Adipocyte (in vitro differentiated cells): ENCODE data around the gene CORO2B.

Experiments
- DNase-seq: peaks from one replicate; pipeline ENCODE4 v3.0.0-alpha.2; 2015; ENCODE audit warnings: low read depth
- H3K27me3 ChIP-seq: replicated peaks from 2 replicates; pipeline ENCODE4 v1.7.0; 2013; ENCODE audit warnings: mild to moderate bottlenecking, low read length, moderate library complexity; ENCODE audit not compliant: control insufficient read depth, insufficient read depth
- H3K36me3 ChIP-seq: 2 replicates; pipeline ENCODE4 v1.7.0; 2013; ENCODE audit warnings: low read length, mild to moderate bottlenecking, moderate library complexity; ENCODE audit not compliant: control insufficient read depth, insufficient read depth, severe bottlenecking
- H3K4me1 ChIP-seq: 2 replicates; pipeline ENCODE4 v1.7.0; 2013; ENCODE audit warnings: mild to moderate bottlenecking, low read length, moderate library complexity; ENCODE audit not compliant: control insufficient read depth, insufficient read depth
- H3K4me3 ChIP-seq: 2 replicates; pipeline ENCODE4 v1.7.0; 2013; ENCODE audit warnings: mild to moderate bottlenecking, low read length, moderate library complexity
- H3K9ac ChIP-seq: 2 replicates; pipeline ENCODE4 v1.7.0; 2013; ENCODE audit warnings: mild to moderate bottlenecking, low read length, moderate library complexity
- H3K9me3 ChIP-seq: 2 replicates; pipeline ENCODE4 v1.7.0; 2013; ENCODE audit warnings: mild to moderate bottlenecking, low read length, moderate library complexity; ENCODE audit not compliant: control insufficient read depth

CORO2B gene

GRCh38 chr15:68717951-68718350, 139.2 kb downstream of the CORO2B start:
- no peak for DNase-seq

GRCh38 chr15:68718468-68718867, 139.7 kb downstream of the CORO2B start:
- H3K36me3 ChIP-seq: peaks cover 13% of the 10 kb centered on the region
- H3K27me3 ChIP-seq: no peaks in the 10 kb centered on the region
- H3K4me3 ChIP-seq: no peak overlapping the region
- no peaks in the 10 kb centered on the region for H3K4me1 ChIP-seq
- no peak for DNase-seq
- no peak overlapping the region for H3K9ac ChIP-seq
- no peaks in the 10 kb centered on the region for H3K9me3 ChIP-seq

More at GRCh38 chr15:68717951-68718350, 139.2 kb downstream of the CORO2B start:
- Histone ChIP-seq H3K4me1 (no peaks in the 10 kb centered on the region), H3K9me3 (no peaks in the 10 kb centered on the region), H3K9ac (no peak overlapping the region), H3K27me3 (no peaks in the 10 kb centered on the region), H3K4me3 (no peak overlapping the region), H3K36me3 (peaks cover 18% of the 10 kb centered on the region)

GRCh38 chr15:68719051-68719450, 140.3 kb downstream of the CORO2B start:
- no peak overlapping the region for H3K9ac ChIP-seq
- H3K36me3 ChIP-seq: peaks cover 9% of the 10 kb centered on the region
- no peaks in the 10 kb centered on the region for H3K9me3 ChIP-seq
- H3K4me1 ChIP-seq: no peaks in the 10 kb centered on the region
- no peak overlapping the region for H3K4me3 ChIP-seq
- no peaks in the 10 kb centered on the region for H3K27me3 ChIP-seq
- DNase-seq: no peak

- H3K9ac ChIP-seq: no peak overlapping the region
- H3K4me3 ChIP-seq: no peak overlapping the region
- no peak for DNase-seq
- H3K27me3 ChIP-seq: no peaks in the 10 kb centered on the region
- no peaks in the 10 kb centered on the region for H3K9me3 ChIP-seq
- H3K36me3 ChIP-seq: peaks cover 5% of the 10 kb centered on the region
- H3K4me1 ChIP-seq: no peaks in the 10 kb centered on the region
Observed at GRCh38 chr15:68719672-68720071, 140.9 kb downstream of the CORO2B start.

- Histone ChIP-seq H3K4me1 (peaks cover 4% of the 10 kb centered on the region), H3K36me3 (no peaks in the 10 kb centered on the region), H3K27me3 (no peaks in the 10 kb centered on the region), H3K4me3 (no peak overlapping the region), H3K9me3 (no peaks in the 10 kb centered on the region), H3K9ac (no peak overlapping the region)
- no peak for DNase-seq
Observed at GRCh38 chr15:68721886-68722285, 143.1 kb downstream of the CORO2B start.

GRCh38 chr15:68725736-68726135, 146.9 kb downstream of the CORO2B start:
- no peaks in the 10 kb centered on the region for H3K9me3 ChIP-seq
- no peaks in the 10 kb centered on the region for H3K36me3 ChIP-seq
- no peaks in the 10 kb centered on the region for H3K27me3 ChIP-seq
- H3K9ac ChIP-seq: no peak overlapping the region
- no peak overlapping the region for H3K4me3 ChIP-seq
- DNase-seq: no peak
- H3K4me1 ChIP-seq: peaks cover 4% of the 10 kb centered on the region

- Histone ChIP-seq H3K9ac (no peak overlapping the region), H3K9me3 (no peaks in the 10 kb centered on the region)
- no peak for DNase-seq
Observed at GRCh38 chr15:68726246-68726645, 147.5 kb downstream of the CORO2B start.

GRCh38 chr15:68729789-68730411, 151.1 kb downstream of the CORO2B start:
- no peak overlapping the region for H3K9ac ChIP-seq
- peak; percentile 63 for DNase-seq

More at GRCh38 chr15:68726246-68726645, 147.5 kb downstream of the CORO2B start:
- no peak overlapping the region for H3K4me3 ChIP-seq
- H3K36me3 ChIP-seq: no peaks in the 10 kb centered on the region
- H3K27me3 ChIP-seq: no peaks in the 10 kb centered on the region
- peaks cover 4% of the 10 kb centered on the region for H3K4me1 ChIP-seq

GRCh38 chr15:68730471-68730919, 151.7 kb downstream of the CORO2B start:
- Histone ChIP-seq H3K9me3 (no peaks in the 10 kb centered on the region), H3K4me1 (peaks cover 4% of the 10 kb centered on the region), H3K27me3 (no peaks in the 10 kb centered on the region), H3K36me3 (no peaks in the 10 kb centered on the region), H3K4me3 (no peak overlapping the region), H3K9ac (no peak overlapping the region)
- peak; percentile 66 for DNase-seq

More at GRCh38 chr15:68729789-68730411, 151.1 kb downstream of the CORO2B start:
- Histone ChIP-seq H3K36me3 (no peaks in the 10 kb centered on the region), H3K9me3 (no peaks in the 10 kb centered on the region), H3K27me3 (no peaks in the 10 kb centered on the region), H3K4me3 (no peak overlapping the region), H3K4me1 (peaks cover 4% of the 10 kb centered on the region)

GRCh38 chr15:68730976-68731897, 152.4 kb downstream of the CORO2B start:
- H3K9ac ChIP-seq: no peak overlapping the region
- H3K36me3 ChIP-seq: no peaks in the 10 kb centered on the region
- H3K4me3 ChIP-seq: no peak overlapping the region
- no peaks in the 10 kb centered on the region for H3K9me3 ChIP-seq
- H3K27me3 ChIP-seq: no peaks in the 10 kb centered on the region
- no peak for DNase-seq
- H3K4me1 ChIP-seq: no peaks in the 10 kb centered on the region

- no peaks in the 10 kb centered on the region for H3K27me3 ChIP-seq
- no peak for DNase-seq
- no peak overlapping the region for H3K4me3 ChIP-seq
- no peaks in the 10 kb centered on the region for H3K36me3 ChIP-seq
- no peak overlapping the region for H3K9ac ChIP-seq
- no peaks in the 10 kb centered on the region for H3K9me3 ChIP-seq
- H3K4me1 ChIP-seq: no peaks in the 10 kb centered on the region
Observed at GRCh38 chr15:68732451-68732850, 153.7 kb downstream of the CORO2B start.
